Vagina (tissue), 2 donors: ENCODE results near the gene GALNT5. TPM values are rescaled to one million over a fixed set of nuclear protein-coding genes. Genes with fewer than 3 reads are reported as not detected.

ENCODE experiments used
- DNase-seq, 2 donors: peaks; one replicate each; pipeline ENCODE4 v3.0.0-alpha.2; 2017; ENCODE audit errors: extremely low spot score in 2 of 2
- H3K27ac ChIP-seq: fragments of 200-600 bp; sonication (generic); one replicate; pipeline ENCODE4 v1.5.1; 2019
- H3K27me3 ChIP-seq: fragments of 200-600 bp; sonication (generic); one replicate; pipeline ENCODE4 v1.5.1; 2019
- H3K36me3 ChIP-seq, 2 donors: fragments of 200-600 bp; sonication (generic); one replicate each; pipeline ENCODE4 v1.5.1; 2017 to 2019
- H3K4me1 ChIP-seq: fragments of 200-600 bp; sonication (generic); one replicate; pipeline ENCODE4 v1.5.1; 2019
- H3K4me3 ChIP-seq, 2 donors: fragments of 200-600 bp; sonication (generic); 1 replicate in 1 of 2; 2 replicates in 1 of 2; pipeline ENCODE4 v1.5.1; 2016 to 2019
- H3K9me3 ChIP-seq: fragments of 200-600 bp; sonication (generic); one replicate; pipeline ENCODE4 v1.5.1; 2019
- CTCF ChIP-seq, 3 experiments: fragments of 450-650 bp in 2 of 3; fragments of 200-600 bp in 1 of 3; sonication (generic) in 1 of 3; IDR thresholded peaks; one replicate each; pipeline ENCODE4 v1.5.1; 2017 to 2019; ENCODE audit warnings: antibody characterized with exemption in 3 of 3, mild to moderate bottlenecking in 2 of 3, moderate library complexity in 2 of 3
- POLR2A ChIP-seq, 2 donors: fragments of 450-650 bp; IDR thresholded peaks; one replicate each; pipeline ENCODE4 v1.6.1; 2017; ENCODE audit warnings: antibody characterized with exemption in 2 of 2, mild to moderate bottlenecking in 2 of 2, moderate library complexity in 2 of 2
- POLR2AphosphoS5 ChIP-seq, 2 donors: sonication (generic); formaldehyde crosslinking; IDR thresholded peaks; one replicate each; pipeline ENCODE4 v1.9.0; 2017; ENCODE audit warnings: antibody characterized with exemption in 2 of 2, mild to moderate bottlenecking in 2 of 2, low read depth in 1 of 2; ENCODE audit not compliant: insufficient read depth in 1 of 2
- intact Hi-C: fragments of 100-400 bp; cut with DNase I; formaldehyde crosslinking; loops from one replicate; pipeline ENCODE4 v1.15.1; 2023
- total RNA-seq: library from RNA; depleted of rRNA; stranded (reverse); fragments of >200 nt; gene quantifications from one replicate; pipeline ENCODE4 v1.2.3, GENCODE V29; 2016

The GALNT5 gene
- total RNA-seq, 1 donor from 2014 or later = 3.2 TPM

GRCh38 chr2:157260533-157261198, 3.2 kb downstream of the GALNT5 start:
- Histone ChIP-seq H3K9me3 (no peaks in the 10 kb centered on the region), H3K27me3 (no peaks in the 10 kb centered on the region), H3K4me1 (peaks cover 27% of the 10 kb centered on the region), H3K4me3 (peak overlapping the region in 1 of 2 donors; percentile 19), H3K36me3 (no peaks in the 10 kb centered on the region), H3K27ac (no peak overlapping the region)
- intact Hi-C loops = no loop called here
- TF ChIP-seq CTCF (IDR thresholded peaks at IDR 0.05) = no peak
- no peak for DNase-seq

- no peaks in the 10 kb centered on the region for H3K27me3 ChIP-seq
- H3K9me3 ChIP-seq = no peaks in the 10 kb centered on the region
- intact Hi-C loops = no loop called here
- H3K4me3 ChIP-seq = peak overlapping the region in 1 of 2 donors; percentile 19
- peaks cover 27% of the 10 kb centered on the region for H3K4me1 ChIP-seq
- no peak overlapping the region for H3K27ac ChIP-seq
- no peaks in the 10 kb centered on the region for H3K36me3 ChIP-seq
- TF ChIP-seq POLR2AphosphoS5 (IDR thresholded peaks at IDR 0.05; ENCODE audit: insufficient read depth in 1 of 2, low read depth in 1 of 2) = peak in 1 of 2 donors; percentile 37
- TF ChIP-seq POLR2A (IDR thresholded peaks at IDR 0.05) = no peak
- DNase-seq = no peak
Observed at GRCh38 chr2:157261199-157261782, 3.8 kb downstream of the GALNT5 start.

- Histone ChIP-seq H3K9me3 (no peaks in the 10 kb centered on the region), H3K4me3 (no peak overlapping the region), H3K4me1 (peaks cover 27% of the 10 kb centered on the region), H3K27ac (no peak overlapping the region), H3K27me3 (no peaks in the 10 kb centered on the region), H3K36me3 (no peaks in the 10 kb centered on the region)
- DNase-seq = no peak
- intact Hi-C loops = no loop called here
- TF ChIP-seq POLR2AphosphoS5 (IDR thresholded peaks at IDR 0.05; ENCODE audit: insufficient read depth in 1 of 2, low read depth in 1 of 2) (no peak), CTCF (IDR thresholded peaks at IDR 0.05) (no peak), POLR2A (IDR thresholded peaks at IDR 0.05) (no peak)
Observed at GRCh38 chr2:157262248-157262647, 4.7 kb downstream of the GALNT5 start.

GRCh38 chr2:157264099-157264498, 6.6 kb downstream of the GALNT5 start:
- H3K36me3 ChIP-seq = no peaks in the 10 kb centered on the region
- no peaks in the 10 kb centered on the region for H3K9me3 ChIP-seq
- intact Hi-C loops = no loop called here
- H3K27ac ChIP-seq = no peak overlapping the region
- no peaks in the 10 kb centered on the region for H3K27me3 ChIP-seq
- DNase-seq = no peak
- TF ChIP-seq POLR2AphosphoS5 (IDR thresholded peaks at IDR 0.05; ENCODE audit: insufficient read depth in 1 of 2, low read depth in 1 of 2) (no peak), POLR2A (IDR thresholded peaks at IDR 0.05) (no peak), CTCF (IDR thresholded peaks at IDR 0.05) (no peak)
- H3K4me3 ChIP-seq = no peak overlapping the region
- peaks cover 17% of the 10 kb centered on the region for H3K4me1 ChIP-seq

GRCh38 chr2:157265825-157266224, 8.3 kb downstream of the GALNT5 start:
- Histone ChIP-seq H3K36me3 (no peaks in the 10 kb centered on the region), H3K4me3 (no peak overlapping the region), H3K27me3 (no peaks in the 10 kb centered on the region), H3K4me1 (peaks cover 17% of the 10 kb centered on the region), H3K27ac (no peak overlapping the region), H3K9me3 (no peaks in the 10 kb centered on the region)
- intact Hi-C loops = no loop called here
- TF ChIP-seq POLR2AphosphoS5 (IDR thresholded peaks at IDR 0.05; ENCODE audit: insufficient read depth in 1 of 2, low read depth in 1 of 2) (no peak), CTCF (IDR thresholded peaks at IDR 0.05) (no peak), POLR2A (IDR thresholded peaks at IDR 0.05) (no peak)
- no peak for DNase-seq
